NCI-H748 treated with DMSO at 0.1 percent for 48 hours (cell line): ENCODE results near the gene FBRS.

Source experiments
- DNase-seq: peaks from one replicate; lab custom pipeline; 2025; lab: John Stamatoyannopoulos, UW

The FBRS gene

DNA sequence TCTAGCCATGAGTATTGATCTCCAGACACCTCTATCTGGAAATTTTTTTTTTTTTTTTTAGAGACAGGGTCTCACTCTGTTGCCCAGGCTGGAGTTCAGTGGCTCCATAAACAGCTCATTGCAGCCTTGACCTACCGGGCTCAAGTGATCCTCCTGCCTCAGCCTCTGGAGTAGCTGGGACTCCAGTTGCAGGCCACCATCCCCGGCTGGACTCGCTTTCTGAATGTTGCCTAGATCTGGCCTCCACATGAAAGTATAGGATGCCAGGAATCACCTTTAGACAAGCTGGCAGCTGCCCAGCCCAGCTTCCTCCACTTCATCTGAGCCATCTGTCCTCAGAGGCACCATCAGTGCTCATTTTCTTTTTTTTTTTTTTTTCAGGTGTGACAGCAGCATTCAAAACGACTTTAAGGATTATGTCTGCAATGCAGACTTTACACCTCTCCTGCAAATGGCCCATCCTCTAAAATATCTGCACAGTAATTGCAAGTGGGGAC, 13.8 kb upstream of the FBRS start:
- no peak for DNase-seq

DNA sequence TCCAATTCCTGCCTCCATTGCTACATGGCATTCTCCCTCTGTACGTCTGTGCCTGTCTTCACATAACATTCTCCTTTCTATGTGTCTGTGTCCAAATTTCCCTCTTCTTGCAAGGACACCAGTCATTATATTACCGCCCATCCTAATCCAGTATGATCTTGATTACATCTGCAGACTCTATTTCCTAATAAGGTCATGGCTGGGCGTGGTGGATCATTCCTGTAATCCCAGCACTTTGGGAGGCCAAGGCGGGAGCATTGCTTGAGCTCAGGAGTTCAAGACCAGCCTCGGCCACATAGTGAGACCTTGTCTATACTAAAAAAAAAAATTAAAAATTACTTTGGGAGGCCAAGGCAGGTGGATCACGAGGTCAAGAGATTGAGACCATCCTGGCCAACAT, 12.5 kb upstream of the FBRS start:
- DNase-seq = no peak

DNA sequence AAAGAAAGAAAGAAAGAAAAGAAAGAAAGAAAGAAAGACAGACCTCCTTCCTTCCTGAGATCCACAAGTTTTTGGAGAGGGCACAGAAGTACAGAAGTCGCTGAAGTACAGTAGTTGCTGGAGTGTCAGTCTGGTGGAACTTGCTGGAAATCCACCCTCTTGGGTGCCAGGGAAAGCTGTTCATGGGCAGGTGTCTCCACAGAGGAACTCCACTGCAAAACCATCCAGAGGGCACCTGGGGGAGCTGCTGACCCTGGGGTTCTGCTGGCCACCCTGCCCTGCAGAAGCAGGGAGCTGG, 11.0 kb upstream of the FBRS start:
- no peak for DNase-seq

DNA sequence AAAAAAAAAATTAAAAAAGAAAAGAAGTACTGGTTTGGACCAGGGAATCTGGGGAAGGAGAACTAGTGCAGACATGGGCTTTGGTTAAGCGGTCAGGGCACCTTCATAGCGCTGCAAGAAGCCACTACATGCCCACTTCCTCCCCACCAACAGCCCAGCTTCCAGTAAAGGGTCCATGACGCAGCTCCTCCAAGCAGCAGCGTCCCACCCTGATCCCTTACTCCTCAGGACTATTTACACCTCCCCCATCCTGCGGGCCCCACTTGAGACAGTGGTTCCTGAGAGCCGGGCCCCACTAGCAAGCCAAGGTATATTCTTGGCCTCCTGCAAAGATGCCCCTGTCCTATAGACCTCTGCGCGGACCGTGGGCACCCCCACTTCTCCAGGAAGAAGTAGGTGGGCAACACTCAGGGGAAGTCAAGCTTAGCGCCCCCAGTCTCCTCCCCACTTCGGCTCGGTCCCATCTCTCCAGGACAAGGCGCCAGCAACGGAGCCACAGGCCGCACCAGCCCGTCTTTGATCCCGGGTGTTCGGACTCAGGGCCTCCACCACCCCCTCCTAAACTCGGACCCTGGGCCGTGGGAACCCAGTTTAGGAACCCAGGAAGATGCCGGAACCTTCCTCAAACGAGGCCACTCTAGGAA, 8.4 kb upstream of the FBRS start:
- DNase-seq = no peak

DNA sequence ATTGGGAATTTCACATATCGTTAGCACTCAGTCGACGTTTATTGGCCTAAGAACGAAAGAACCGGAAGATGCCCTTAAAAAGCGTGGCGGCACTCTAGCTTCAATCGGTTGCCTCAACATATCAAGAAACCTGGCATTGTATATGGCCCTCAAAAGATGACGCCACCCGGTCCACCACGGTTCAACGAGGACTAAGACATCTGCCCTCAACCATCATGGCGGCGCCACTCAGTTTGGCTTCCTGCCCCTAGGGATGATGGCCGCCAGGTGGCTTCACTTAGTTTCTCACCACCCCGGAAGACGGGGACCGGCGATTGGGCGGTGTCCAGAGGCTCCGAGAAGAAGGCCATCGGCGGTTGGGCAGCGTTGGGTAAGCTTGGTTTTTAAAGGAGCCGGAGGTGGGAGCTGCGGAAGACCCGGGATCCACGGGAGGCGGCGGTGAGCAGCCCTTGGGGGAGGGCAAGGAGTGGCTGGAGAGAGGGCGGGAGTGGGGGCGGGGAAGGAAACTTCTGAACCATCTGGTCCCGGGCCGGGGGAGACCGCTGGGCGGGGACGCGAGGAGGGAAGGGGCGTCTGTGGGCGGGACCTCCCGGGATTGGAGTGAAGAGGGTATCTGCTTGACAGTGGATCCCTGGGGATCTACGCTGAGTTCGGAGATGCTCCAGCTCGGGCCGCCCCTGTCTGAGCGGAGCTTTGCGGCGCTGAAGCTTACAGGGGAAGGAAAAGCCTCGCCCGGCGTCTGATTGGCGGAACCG, 7.7 kb upstream of the FBRS start, which contains the start of gene PRR14:
Gene PRR14 (plus strand): TSS at position 592 of the 755 bp plus-strand sequence. CDS start 686 bp downstream, outside the sequence.
- DNase-seq = peak; percentile 93

DNA sequence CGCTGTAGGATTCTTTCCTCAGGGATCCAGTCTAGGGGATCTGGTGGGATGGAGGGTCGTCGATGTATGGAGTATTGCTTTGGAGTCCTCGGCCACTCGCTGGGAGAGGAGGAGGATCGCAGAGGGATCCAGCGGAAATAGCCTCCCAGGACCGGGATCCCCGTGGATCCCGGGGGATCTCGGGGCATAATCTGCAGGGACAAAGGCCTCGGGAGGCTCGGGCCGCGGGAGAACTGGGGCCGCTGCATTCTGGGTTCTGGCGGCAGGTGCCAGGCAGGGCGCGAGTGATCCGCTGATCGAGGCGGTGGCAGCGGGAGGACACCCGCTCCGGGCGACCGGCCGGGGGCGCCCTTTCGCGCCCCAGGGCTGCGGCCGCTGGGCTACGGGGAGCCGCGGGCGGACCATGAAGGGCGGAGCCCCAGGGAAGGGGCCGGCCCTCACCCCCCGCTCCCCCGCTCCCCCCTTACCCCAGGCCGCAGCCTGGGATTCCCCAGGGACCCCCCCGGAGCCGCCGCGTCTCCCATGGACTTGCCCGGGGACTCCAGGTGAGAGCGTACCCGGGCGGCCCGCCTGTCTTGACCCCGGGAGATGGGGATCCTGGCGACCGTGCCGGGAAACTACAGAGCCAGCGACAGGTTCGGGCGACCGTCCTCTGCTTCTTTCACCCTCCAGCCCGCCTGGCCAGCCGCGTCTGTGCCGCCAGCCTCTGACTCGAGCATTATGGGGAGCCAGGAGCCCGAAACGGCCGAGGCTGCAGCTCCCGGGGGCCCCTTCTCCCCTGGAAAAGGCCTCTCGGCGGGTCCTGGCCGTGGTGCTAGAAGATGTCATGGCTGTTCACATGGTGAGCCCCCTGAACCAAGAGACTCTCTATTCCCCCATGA, 6.9 kb upstream of the FBRS start:
- no peak for DNase-seq

DNA sequence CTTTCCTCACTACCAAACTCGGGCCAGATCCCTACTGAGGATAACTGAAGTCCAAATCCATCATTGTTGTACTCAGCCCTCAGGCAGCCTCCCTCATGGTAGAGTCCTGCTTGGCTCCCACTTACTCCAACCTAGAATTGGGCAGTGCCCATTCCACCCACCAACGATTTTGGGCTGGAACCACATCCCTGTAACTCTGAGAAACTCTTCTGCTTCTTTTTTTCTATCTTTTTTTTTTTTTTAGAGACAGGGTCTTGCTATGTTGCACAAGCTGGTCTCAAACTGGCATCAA, 6.3 kb upstream of the FBRS start:
- no peak for DNase-seq

DNA sequence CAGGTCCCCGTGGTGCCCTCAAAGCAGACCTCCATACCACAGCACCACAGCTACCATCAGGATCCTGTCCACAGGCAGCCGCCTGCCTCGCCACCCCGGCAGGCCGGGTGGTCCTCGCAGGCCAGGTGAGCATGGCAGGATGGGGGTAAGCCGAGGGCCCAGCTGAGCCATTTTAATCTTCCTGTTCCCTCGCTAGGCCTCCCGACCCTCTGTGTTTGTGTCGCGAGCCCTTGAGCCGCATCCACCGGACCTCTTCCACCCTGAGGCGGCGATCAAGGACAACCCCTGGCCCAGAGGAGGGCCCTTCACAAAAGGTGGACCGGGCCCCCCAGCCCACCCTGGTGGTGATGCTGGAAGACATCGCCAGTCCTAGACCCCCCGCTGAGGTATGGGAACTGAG, 5.5 kb upstream of the FBRS start:
- DNase-seq = no peak

DNA sequence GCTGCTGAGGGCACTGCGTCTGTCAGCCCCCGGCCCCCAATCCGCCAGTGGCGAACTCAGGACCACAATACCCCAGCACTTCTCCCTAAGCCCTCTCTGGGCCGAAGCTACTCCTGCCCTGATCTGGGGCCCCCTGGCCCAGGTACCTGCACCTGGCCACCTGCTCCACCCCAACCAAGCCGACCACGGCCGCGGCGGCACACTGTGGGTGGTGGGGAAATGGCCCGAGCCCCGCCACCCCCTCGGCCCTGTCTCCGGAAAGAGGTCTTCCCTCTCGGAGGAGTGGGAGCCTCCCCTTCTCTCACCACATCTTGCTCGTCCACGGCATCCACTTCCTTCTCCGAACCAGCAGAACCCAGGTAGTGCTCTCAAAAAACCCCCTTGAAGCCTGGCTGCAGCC, 3.4 kb upstream of the FBRS start:
- DNase-seq = no peak

DNA sequence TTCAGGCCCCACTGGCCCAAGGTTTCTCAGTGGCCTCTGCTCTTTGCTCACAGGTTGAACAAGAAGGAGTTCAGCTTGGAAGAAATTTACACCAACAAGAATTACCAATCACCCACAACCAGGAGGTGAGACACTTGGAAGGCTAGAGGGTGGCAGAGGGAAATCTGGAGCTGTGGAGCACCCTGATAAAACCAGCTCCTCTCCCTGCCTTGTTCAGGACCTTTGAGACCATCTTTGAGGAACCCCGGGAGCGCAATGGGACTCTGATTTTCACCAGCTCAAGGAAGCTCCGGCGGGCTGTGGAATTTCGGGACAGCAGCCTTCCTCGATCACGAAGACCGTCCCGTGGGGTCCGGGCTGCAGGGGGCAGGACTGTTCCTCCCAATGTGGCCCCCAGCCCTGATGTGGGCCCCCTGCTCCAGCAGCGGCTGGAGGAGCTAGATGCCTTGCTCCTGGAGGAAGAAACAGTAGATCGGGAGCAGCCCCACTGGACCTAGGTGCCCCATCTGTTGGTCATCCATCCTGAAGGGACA, 2.4 kb upstream of the FBRS start:
- no peak for DNase-seq

DNA sequence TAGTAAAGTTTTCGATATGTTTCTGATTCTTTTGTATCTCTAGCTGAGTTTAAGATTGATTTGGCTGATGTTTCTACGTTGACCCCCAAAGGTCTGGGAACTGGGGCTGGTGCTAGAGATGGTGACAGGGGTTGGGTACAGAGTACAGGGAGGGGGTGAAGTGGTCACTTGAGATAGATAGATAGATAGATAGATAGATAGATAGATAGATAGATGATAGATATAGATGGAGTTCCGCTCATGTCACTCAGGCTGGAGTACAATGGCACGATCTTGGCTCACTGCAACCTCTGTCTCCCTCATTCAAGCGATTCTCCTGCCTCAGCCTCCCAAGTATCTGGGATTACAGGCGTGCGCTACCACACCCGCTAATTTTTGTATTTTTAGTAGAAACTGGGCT, 1.8 kb upstream of the FBRS start:
- DNase-seq = no peak

DNA sequence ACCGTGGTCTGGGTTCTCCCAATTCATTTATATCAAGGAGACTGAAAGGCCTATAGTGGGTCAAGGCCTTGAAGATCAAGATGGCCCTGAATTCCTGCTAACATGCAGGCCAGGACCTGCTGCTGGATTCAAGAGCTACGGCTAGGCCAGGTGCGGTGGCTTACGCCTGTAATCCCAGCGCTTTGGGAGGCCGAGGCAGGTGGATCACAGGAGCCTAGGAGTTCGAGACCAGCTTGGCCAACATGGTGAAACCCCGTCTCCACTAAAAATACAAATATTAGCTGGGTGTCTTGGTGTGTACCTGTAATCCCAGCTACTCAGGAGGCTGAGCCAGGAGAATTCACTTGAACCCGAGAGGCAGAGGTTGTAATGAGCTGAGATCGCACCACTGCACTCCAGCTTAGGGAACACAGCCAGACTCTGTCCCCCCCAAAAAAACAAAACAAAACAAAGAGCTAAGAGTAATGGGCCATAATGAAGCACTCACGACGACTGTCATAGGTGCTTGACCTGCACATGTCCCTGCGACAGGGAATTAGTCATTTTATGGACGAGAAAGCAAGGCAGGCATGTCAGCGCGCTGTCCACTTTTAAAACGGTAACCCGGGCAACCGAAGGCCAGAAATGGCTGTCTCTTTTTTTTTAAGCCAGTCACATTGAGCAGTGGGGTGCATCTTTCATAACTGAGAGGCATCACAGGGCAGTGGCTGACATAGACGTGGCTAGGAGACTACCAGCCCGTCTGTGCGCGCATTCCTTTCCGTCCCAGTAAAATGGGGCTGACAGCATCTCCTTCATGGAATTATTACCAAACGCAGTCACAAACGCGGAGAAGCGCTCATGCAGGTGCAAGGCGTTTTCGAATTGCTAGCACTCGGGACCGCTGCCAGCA, 1.0 kb upstream of the FBRS start:
- no peak for DNase-seq

DNA sequence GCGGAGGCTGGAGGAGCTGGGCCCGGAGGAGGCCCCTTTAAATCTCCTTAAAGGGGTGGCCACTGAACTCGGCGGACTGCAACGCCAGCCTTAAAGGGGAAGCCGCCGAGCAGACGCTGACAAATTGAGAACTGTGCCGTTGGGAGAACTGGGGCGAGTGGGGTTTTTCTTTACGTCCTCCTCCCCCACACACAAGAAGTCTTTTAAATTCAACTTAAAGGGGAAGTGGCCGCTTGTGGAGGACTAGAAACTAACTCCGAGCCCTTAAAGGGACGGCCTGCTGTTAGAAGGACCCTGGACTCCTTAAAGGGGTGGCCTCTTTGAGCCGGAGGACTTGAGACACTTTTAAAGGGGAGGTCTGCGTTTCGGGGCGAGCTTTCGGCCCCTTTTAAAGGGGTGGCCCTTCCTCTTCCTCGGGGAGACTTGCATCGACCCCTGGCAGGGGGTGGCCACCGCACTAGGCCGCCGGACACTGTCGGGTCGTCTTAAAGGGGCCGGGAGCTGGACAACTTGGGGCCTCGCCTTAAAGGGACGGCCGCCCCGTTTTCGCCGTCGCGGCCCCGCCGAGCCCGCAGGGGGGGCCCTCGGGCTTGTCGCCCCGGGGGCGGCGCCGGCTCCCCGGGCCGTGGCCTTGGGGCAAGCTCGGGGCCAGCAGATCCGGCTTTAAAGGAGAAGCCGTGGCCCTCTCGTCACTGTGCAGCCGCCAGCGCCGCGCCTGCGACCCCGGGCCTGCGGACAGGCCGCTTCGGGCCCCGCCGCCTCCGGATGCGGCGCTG, 688 bp downstream of the FBRS start:
- DNase-seq = peak; percentile 88

DNA sequence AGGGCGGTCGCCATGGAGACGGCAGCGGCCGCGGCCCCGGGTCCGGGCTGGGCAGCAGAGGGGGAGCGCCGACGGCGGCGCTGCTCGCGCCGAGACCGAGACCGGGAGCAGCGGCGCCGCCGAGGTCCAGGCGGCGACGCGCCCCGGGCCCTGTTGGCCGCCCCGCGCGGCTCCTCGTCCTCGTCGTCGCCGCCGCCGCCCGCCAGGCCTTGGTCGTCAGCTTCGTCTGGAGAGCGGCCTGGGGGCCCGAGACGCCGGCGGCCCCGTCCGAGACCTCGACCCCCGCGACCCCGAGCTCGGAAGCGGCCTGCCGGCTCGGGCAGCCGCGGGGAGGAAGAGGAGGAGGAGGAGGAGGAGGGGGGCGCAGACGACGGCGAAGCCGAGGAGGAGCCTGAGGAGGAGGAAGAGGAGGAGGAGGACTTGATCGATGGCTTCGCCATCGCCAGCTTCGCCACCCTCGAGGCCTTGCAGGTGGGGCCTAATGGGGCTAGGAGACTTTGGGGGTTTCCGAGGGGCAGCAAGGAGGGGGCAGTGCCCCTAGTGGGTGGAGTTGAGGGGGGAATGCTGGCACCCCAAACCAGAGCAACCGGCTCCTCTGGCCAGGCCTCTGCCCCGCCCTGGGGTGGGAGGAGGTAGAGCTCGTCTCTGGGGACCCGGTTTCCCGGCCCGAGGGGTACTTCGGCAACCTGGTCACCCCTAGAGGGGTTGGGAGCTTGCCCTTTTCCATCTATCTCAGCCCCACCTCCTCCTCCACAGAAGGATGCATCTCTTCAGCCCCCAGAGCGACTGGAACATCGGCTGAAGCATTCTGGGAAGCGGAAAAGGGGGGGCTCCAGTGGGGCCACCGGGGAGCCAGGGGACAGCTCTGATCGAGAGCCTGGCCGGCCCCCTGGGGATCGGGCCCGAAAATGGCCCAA, 1.5 kb downstream of the FBRS start:
- DNase-seq = no peak

DNA sequence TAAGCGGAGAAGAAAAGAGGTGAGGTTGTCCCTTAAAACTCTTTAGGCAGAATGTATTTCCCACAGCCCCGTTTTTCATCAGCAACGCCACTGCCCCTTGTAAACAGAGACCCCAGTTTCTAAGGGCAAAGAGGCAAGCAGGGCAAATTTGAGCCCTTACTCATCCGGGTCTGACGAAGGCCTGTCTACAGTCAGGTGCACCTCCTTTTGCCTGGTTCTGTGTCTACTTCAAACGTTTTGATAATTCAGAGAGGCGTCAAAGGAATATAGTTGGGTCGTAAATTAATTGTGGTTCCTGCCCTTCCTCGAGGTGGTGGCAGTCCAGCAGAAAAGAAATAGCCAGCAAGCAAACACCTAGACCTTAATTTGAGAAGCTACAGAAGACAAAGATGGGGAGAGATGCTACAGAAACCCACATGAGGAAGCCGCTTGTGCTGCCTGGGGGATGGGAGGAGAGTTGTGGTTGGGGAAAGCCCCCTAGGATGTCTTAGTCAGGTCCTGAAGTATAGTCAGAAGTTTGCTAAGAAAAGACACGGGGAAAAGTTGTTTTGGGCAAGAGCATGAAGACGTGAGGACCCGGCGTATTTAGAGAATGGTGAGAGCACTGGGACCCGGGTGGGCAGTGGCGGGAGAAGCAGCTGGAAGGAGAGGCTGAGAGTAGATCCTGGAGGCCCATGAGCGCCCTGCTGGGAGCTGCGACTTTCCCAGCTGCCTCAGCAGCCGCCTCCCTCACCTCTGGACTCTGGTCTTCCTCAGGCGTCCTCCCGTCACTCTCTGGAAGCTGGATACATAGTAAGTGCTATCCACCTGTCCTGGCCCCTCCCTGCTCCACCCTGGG, 2.4 kb downstream of the FBRS start:
- no peak for DNase-seq

DNA sequence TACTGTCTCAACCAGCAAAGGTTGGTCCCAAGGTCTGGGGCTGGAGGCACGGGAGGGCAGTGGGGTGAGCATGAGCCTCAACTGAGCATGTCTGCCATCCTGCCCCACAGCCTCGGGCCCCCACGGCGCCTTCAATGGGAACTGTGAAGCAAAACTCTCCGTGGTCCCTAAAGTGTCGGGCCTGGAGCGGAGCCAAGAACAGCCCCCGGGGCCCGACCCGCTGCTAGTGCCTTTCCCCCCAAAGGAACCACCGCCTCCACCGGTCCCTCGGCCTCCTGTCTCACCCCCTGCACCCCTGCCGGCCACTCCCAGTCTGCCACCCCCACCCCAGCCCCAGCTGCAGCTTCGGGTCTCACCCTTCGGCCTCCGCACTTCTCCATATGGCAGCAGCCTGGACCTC, 4.2 kb downstream of the FBRS start:
- no peak for DNase-seq

DNA sequence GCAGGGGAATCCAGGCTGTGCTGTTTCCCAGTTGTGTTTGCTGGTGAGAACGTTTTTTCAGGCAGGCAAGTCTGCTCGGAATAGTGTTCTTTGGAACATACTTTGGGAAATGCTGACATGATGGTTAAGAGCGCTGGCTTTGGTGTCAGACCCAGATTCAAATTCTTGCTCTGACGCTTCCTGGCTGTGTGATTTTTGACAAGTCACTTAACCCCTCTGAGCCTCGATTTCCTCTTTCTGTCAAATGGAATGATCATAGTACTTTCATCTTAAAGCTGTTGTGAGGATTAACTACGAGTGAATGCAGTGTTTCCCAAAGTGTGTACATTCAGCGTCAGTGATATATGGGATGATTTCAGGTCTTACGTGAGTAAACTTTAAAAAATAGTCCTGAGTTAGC, 4.8 kb downstream of the FBRS start:
- no peak for DNase-seq

DNA sequence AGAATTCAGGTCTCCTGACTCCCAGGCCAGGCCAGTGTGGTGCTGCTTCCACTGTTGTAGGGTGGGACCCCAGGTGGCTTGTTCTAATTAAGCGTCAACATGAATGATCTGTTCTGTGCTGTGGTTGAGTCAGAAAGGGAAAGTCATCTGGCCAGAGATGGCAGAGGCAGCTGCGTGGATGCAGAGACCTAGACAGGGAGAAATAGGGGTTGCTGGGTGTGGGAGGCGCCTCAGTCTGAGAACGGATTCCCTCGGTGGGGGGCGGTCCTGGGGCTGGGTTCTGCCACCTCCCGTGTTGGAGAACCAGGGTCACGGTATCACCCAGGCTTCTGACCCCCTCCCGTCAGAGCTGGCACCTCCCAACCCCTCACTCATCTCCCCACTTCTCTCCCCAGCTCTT, 5.6 kb downstream of the FBRS start:
- DNase-seq = no peak

DNA sequence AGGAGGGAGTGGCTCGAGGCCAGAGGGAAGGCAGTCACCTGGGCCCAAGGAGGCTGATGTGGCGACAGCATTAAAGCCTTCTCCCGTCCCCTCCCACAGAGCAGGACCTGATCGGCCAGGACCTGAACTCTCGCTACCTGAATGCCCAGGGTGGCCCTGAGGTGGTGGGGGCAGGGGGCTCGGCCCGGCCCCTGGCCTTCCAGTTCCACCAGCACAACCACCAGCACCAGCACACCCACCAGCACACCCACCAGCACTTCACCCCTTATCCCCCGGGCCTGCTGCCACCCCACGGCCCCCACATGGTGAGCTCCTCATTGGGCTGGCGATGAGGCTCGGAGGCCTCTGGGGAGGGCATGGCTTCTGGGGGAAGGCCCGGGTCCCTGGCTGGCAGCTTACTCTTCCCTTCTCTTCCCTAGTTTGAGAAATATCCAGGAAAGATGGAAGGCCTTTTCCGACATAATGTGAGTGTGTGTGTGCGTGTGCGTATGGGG, 6.4 kb downstream of the FBRS start:
- no peak for DNase-seq
